Effector CD4-positive, alpha-beta T cell (primary cell): ENCODE results near the gene PRR11.
A peak's percentile ranks its signal among the peaks of the same experiment; 100 is the strongest.
"Not testable (repeated sequence)": the region's sequence is repeated elsewhere in the genome, so short reads cannot be mapped to it uniquely, and the experiment has no call there.

Experiments used
- DNase-seq: peaks from one replicate; pipeline ENCODE4 v3.0.0-alpha.2; 2020

PRR11 gene

DNA sequence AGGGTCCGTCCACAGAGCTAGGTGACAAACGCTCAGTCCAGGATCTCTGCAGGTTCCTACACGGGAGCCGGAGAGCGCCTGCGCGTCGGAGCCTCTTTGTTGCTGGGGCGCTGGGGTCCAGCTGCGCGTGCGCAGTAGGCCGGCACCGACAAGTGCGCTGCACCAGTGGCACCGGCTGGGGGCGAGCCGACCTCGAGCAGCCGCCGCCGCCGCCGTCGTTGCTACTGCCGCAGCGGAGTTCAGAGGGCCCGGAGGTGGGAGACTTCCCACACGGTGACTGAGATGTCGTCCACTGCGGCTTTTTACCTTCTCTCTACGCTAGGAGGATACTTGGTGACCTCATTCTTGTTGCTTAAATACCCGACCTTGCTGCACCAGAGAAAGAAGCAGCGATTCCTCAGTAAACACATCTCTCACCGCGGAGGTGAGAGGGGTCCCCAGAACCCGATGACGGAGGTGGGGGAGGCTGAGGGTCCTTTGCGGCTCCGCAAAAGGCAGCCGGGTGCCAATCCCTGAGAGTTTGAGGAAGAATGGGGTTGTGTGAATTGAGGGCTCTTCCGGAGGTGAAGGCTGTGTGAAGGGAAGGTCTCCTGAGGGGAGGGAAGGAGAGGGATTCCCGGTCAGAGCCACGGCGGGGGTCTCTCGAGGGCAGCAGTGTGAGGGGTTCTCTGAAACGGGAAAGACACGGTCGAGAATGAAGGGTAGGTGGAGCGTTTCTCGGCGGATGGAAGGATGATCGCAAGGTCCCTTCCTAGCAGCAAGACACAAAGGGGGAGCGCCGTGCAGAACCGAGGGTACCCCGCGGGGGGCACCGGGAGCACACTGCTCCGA, 65.0 kb downstream of the PRR11 start, which contains the start of gene GDPD1:
TSS of gene GDPD1 (plus strand) at position 184 of the 831 bp plus-strand sequence. CDS start at position 283, 99 bp downstream.
- DNase-seq = peak; percentile 96

DNA sequence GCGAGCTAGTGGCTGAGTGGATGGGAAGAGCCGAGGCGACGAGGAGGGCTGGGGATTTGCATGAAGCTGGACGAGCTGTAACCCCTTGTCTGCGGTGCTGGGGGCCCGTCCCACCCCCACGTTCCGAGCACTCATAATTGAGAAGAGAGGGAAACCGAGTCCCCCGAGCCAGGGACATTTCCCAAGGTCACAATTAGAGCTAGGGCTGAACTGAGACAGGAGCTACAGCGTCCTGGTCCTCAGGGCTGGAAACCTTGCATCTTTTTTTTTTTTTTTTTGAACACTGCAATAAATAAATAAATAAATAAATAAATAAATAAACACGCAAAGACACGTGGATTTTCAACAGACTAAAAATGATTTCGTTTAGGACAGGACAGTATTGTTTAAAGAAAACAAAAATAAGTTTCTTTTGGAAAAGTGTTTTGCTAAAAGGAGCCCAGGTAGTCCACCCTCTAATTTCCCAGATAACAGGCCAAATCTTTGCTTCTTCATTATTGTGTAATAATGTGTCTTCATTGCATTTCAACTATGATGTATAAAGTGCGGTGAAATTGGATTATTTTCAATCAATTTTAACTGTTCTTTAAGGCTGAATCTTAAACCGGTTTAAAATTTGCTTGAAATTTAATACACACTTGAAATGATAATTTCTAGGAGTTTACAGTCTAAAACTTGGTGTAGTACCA, 65.8 kb downstream of the PRR11 start:
- no peak for DNase-seq

DNA sequence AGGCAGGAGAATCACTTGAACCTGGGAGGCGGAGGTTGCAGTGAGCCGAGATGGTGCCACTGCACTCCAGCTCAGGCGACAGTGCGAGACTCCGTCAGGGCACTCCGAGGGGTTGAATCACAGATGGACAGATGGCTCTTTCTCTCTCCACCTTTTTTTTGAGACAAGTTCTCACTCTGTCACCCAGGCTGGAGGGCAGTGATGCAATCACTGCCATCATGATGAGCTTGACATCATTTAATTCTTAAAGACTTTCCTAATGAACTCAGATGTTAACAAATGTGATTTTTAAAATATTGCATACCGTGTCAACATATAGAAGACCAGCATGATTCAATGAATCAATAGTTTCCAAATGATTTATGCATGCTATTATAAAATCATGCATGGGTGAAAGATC, 68.3 kb downstream of the PRR11 start:
- DNase-seq = no peak

DNA sequence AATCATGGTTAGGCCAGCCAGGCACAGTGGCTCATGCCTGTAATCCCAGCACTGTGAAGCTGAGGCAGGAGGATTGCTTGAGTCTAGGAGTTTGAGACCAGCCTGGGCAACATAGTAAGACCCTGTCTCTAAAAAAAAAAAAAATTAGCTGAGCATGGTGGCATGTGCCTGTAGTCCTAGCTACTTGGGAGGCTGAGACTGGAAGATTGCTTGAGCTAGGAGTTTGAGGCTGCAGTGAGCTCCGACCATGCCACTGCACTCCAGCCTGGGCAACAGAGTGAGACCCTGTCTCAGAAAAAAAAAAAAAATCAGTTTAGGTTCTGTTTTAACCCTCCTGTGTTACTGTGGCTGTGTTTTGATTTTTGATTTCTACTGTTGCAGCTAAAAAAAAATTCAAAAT, 73.0 kb downstream of the PRR11 start:
- not testable (repeated sequence) for DNase-seq

DNA sequence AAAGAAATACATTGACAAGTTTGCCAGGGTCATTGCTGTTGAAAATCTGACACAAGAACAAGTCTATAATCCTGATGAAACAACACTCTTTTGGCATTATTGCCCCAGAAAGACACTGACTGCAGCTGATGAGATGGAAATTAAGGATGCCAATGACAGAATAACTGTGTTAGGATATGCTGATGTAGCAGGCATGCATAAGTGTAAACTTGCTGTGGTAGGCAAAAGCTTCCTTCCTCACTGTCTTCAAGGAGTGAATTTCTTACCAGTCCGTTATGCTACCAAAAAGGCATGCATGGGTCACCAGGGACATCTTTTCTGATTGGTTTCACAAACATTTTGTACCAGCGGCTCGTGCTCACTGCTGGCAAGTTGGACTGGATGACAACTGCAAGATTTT, 75.2 kb downstream of the PRR11 start:
- DNase-seq = no peak

DNA sequence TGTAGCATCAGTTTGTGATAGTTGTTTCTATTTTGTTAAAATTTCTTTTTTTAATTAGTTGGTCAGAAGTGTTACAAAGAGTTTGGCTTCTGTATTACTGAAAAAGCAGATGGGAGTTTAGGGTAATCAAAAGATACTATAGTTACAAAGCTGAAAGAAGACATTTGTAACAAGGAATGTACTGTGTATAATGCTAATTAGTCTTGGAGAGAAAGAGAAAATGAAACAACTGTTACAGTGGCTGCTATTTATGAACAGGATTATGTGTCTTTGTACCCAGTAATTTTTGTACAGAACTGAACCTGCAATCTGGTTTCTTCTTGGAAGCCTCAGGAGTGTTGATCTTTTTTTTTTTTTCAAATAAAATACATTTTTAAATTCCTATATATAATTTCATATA, 79.1 kb downstream of the PRR11 start:
- no peak for DNase-seq

DNA sequence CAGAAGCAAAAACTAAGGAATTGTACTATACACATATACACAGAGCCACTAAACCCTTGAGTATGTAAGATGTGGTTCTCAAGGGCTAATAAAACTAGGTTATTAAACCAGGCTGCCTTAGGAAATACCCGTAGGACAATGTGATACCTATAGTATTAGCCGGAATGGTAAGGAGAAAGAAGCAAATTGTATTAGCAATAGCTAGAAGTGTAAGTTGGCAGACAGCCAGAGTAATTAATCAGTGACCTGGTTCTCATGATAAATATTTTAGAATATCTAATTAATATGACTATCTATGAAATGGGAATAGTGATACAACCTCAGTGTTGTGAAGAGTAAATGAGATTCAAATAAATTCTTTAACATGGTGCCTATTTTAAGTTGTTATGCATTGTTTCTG, 83.4 kb downstream of the PRR11 start:
- DNase-seq = no peak

DNA sequence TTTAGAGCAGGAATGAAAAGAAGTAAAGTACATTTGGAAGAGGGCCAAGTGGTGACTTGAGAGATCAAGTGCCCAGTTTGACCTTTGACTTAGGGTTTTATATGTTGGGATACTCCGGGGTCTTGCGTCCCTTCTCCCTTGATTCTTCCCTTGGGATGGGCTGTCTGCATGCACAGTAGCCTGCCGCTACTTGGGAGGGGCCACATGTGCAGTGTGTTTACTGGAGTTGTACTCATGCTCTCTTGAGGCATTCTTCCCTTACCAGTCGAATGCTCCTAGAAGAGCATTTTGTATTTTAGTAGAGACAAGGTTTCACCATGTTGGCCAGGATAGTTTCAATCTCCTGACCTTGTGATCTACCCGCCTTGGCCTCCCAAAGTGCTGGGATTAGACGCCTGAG, 88.5 kb downstream of the PRR11 start:
- no peak for DNase-seq
